OCI-LY7 (cell line): ENCODE results near the gene FHOD3.

ENCODE experiments used
- EZH2phosphoT487 ChIP-seq: fragments of 200-600 bp; sonication (generic); IDR thresholded peaks from 2 replicates; pipeline ENCODE4 v1.6.1; 2018; ENCODE audit warnings: low read depth, borderline replicate concordance, mild to moderate bottlenecking, mixed run types, antibody characterized with exemption, low read length, moderate library complexity, mixed read lengths
- TF ChIP-seq, protein P1 (sequence below): fragments of 200-600 bp; sonication (generic); conservative IDR thresholded peaks from 2 replicates; pipeline ENCODE4 v1.5.1; 2014; ENCODE audit warnings: mild to moderate bottlenecking, antibody characterized with exemption, low read length, moderate library complexity, mixed read lengths

DNA sequence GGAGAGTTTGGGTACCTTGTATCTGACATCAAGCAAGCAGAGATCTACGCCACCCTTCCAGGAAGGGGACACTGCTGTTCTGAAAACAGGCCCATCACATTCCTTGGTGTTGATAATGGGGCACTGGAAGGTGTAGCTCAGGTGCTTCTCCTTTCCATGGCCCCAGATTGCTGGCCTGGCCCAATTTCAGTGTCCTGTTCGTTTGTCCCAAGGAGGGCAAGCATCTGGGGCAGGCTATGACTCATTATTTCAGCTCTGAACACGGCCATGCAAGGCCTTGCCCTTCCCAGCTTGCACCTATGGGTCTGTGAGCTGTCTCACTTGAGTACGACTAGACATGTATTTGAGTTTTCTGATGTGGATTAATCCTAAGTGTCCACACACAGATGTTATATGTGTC is 101.5 kb downstream of the FHOD3 start:
- TF ChIP-seq EZH2phosphoT487: no peak
- TF ChIP-seq, protein P1, sequence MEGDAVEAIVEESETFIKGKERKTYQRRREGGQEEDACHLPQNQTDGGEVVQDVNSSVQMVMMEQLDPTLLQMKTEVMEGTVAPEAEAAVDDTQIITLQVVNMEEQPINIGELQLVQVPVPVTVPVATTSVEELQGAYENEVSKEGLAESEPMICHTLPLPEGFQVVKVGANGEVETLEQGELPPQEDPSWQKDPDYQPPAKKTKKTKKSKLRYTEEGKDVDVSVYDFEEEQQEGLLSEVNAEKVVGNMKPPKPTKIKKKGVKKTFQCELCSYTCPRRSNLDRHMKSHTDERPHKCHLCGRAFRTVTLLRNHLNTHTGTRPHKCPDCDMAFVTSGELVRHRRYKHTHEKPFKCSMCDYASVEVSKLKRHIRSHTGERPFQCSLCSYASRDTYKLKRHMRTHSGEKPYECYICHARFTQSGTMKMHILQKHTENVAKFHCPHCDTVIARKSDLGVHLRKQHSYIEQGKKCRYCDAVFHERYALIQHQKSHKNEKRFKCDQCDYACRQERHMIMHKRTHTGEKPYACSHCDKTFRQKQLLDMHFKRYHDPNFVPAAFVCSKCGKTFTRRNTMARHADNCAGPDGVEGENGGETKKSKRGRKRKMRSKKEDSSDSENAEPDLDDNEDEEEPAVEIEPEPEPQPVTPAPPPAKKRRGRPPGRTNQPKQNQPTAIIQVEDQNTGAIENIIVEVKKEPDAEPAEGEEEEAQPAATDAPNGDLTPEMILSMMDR: no peak
